ENCODE results near the gene RBP5. TPM values are rescaled to one million over a fixed set of nuclear protein-coding genes. Genes with fewer than 3 reads are reported as not detected.

RBP5 gene
- total and polyA plus RNA-seq, 10 of the 15 experiments (the other 5 are each of a cell fraction or from before 2014, with no cell fraction given), result 0.11 to 1.1 (median 0.31) TPM; not detected in 4

- TF ChIP-seq PAX5 (IDR thresholded peaks at IDR 0.05; ENCODE audit: borderline replicate concordance, low read depth, low read length) (no peak), SRF (IDR thresholded peaks at IDR 0.05; ENCODE audit: low read depth in 2 of 2, low read length in 2 of 2) (no peak), DPF2 (IDR thresholded peaks at IDR 0.05) (no peak), ZNF384 (IDR thresholded peaks at IDR 0.05; ENCODE audit: borderline replicate concordance, low read depth, low read length) (no peak), EGR1 (IDR thresholded peaks at IDR 0.05; ENCODE audit: borderline replicate concordance in 1 of 2, low read depth in 2 of 2, low read length in 2 of 2) (no peak), POLR2AphosphoS2 (IDR thresholded peaks at IDR 0.05; ENCODE audit: low read depth, low read length) (no peak), ESRRA (IDR thresholded peaks at IDR 0.05; ENCODE audit: low read length) (no peak)
- TF ChIP-seq, protein P1, sequence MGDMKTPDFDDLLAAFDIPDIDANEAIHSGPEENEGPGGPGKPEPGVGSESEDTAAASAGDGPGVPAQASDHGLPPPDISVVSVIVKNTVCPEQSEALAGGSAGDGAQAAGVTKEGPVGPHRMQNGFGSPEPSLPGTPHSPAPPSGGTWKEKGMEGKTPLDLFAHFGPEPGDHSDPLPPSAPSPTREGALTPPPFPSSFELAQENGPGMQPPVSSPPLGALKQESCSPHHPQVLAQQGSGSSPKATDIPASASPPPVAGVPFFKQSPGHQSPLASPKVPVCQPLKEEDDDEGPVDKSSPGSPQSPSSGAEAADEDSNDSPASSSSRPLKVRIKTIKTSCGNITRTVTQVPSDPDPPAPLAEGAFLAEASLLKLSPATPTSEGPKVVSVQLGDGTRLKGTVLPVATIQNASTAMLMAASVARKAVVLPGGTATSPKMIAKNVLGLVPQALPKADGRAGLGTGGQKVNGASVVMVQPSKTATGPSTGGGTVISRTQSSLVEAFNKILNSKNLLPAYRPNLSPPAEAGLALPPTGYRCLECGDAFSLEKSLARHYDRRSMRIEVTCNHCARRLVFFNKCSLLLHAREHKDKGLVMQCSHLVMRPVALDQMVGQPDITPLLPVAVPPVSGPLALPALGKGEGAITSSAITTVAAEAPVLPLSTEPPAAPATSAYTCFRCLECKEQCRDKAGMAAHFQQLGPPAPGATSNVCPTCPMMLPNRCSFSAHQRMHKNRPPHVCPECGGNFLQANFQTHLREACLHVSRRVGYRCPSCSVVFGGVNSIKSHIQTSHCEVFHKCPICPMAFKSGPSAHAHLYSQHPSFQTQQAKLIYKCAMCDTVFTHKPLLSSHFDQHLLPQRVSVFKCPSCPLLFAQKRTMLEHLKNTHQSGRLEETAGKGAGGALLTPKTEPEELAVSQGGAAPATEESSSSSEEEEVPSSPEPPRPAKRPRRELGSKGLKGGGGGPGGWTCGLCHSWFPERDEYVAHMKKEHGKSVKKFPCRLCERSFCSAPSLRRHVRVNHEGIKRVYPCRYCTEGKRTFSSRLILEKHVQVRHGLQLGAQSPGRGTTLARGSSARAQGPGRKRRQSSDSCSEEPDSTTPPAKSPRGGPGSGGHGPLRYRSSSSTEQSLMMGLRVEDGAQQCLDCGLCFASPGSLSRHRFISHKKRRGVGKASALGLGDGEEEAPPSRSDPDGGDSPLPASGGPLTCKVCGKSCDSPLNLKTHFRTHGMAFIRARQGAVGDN (IDR thresholded peaks at IDR 0.05), result no peak
- RAD21 ChIA-PET (ENCODE audit: unreplicated experiment), result no interaction called here
- no peak for DNase-seq (ENCODE audit: low read depth, low spot score)
- H3K4me1 ChIP-seq (ENCODE audit: control insufficient read depth, insufficient read depth, low read length), result no peaks in the 10 kb centered on the region
- no peaks in the 10 kb centered on the region for H3K27me3 ChIP-seq (replicated peaks in 1 of 2; ENCODE audit: control insufficient read depth in 2 of 2, insufficient read depth in 2 of 2, low read length in 1 of 2)
- H3K9me3 ChIP-seq (replicated peaks; ENCODE audit: control insufficient read depth, insufficient read depth, low read length), result peaks cover 6% of the 10 kb centered on the region
- no TSS peak for BruUV-seq (replicated peaks)
- SMC1A ChIA-PET (ENCODE audit: uncharacterized antibody, unreplicated experiment), result interaction anchor here (1.0 to 1.3 kb wide), 2 partner anchors 12 to 38 kb away, joined by 4 read pairs; no protein-coding TSS in a partner anchor
- H2AFZ ChIP-seq (ENCODE audit: control insufficient read depth, low read depth, low read length), result no peak overlapping the region
- CTCF ChIA-PET, result interaction anchor here (1.6 kb wide), 1 partner anchor 9 kb away, joined by 4 read pairs; no protein-coding TSS in a partner anchor
- intact Hi-C loops (cut with micrococcal nuclease; ENCODE audit: unreplicated experiment), result no loop called here
- H3K36me3 ChIP-seq (ENCODE audit: control insufficient read depth in 2 of 2, insufficient read depth in 2 of 2, low read length in 1 of 2), result 0 out of 4 replicates have a peak, but pooled peaks cover 0 to 3% of the 10 kb centered on the region in 2 experiments
- no peak overlapping the region for H3K4me2 ChIP-seq (ENCODE audit: control insufficient read depth, insufficient read depth)
- no peak overlapping the region for H3K4me3 ChIP-seq
- no peaks in the 10 kb centered on the region for H4K20me1 ChIP-seq (ENCODE audit: control insufficient read depth, insufficient read depth)
- in situ Hi-C loops (cut with MboI), result no loop called here
- H3K79me2 ChIP-seq (ENCODE audit: control insufficient read depth, insufficient read depth, low read length), result no peaks in the 10 kb centered on the region
- ATAC-seq, result no peak
- no peak overlapping the region for H3K27ac ChIP-seq (ENCODE audit: control insufficient read depth, insufficient read depth)
- FAIRE-seq, result no peak
- WGBS (ENCODE audit: insufficient coverage, insufficient replicate concordance, low lambda C conversion rate, missing lambda C conversion rate), result 87% methylated on average over 10 of the region's 10 CpGs
- H3K9ac ChIP-seq (ENCODE audit: control insufficient read depth, insufficient read depth, low read length), result no peak overlapping the region
- POLR2A ChIA-PET, result no interaction called here
These were observed 27.0 kb downstream of the RBP5 start for GRCh38 chr12:7101694-7102131.
